Erythroblast (primary cell): Measurements from ENCODE around the gene CD4.

Experiments used
- GATA1 ChIP-seq: IDR thresholded peaks from 2 replicates; pipeline ENCODE4 v1.6.1; 2011; ENCODE audit warnings: low read depth, mild to moderate bottlenecking, control low read depth, low read length, moderate library complexity
- POLR2A ChIP-seq: IDR thresholded peaks from 2 replicates; pipeline ENCODE4 v1.6.1; 2011; ENCODE audit warnings: mild to moderate bottlenecking, low read length

- TF ChIP-seq POLR2A: no peak
- no peak for TF ChIP-seq GATA1
Observed at GRCh38 chr12:6846316-6846869, 57.1 kb downstream of the CD4 start.
